RWPE2 (cell line): ENCODE results near the gene ZNF879.

Experiments
- ATAC-seq: fragments of 200-7000 bp; cut with Tn5 transposase; 3 replicates; pipeline ENCODE4 v1.9.1; 2021; ENCODE audit warnings: low read depth
- DNase-seq: peaks from one replicate; pipeline ENCODE4 v3.0.0-alpha.2; 2020; ENCODE audit warnings: low spot score
- H3K27ac ChIP-seq: fragments of 450-650 bp; 2 replicates; pipeline ENCODE4 v1.5.1; 2017; ENCODE audit warnings: mild to moderate bottlenecking; ENCODE audit not compliant: poor library complexity, severe bottlenecking
- H3K27me3 ChIP-seq: fragments of 250-450 bp; sonication (Bioruptor Pico); 2 replicates; pipeline ENCODE4 v1.5.1; 2021; ENCODE audit warnings: mild to moderate bottlenecking, moderate library complexity; ENCODE audit not compliant: insufficient read depth, poor library complexity, severe bottlenecking
- H3K36me3 ChIP-seq: fragments of 250-450 bp; sonication (Bioruptor Pico); 2 replicates; pipeline ENCODE4 v1.5.1; 2020; ENCODE audit warnings: low read depth, mild to moderate bottlenecking, moderate library complexity
- H3K4me1 ChIP-seq: fragments of 250-450 bp; sonication (Bioruptor Pico); 2 replicates; pipeline ENCODE4 v1.5.1; 2021; ENCODE audit warnings: mild to moderate bottlenecking, moderate library complexity; ENCODE audit not compliant: insufficient read depth, poor library complexity, severe bottlenecking
- H3K4me3 ChIP-seq: fragments of 250-450 bp; sonication (Bioruptor Pico); 2 replicates; pipeline ENCODE4 v1.5.1; 2021; ENCODE audit warnings: mild to moderate bottlenecking, moderate library complexity; ENCODE audit not compliant: severe bottlenecking
- H3K9me3 ChIP-seq: fragments of 250-450 bp; sonication (Bioruptor Pico); 2 replicates; pipeline ENCODE4 v1.5.1; 2021; ENCODE audit warnings: mild to moderate bottlenecking, moderate library complexity; ENCODE audit not compliant: severe bottlenecking
- CTCF ChIP-seq: fragments of 450-650 bp; IDR thresholded peaks from one replicate; pipeline ENCODE4 v1.5.1; 2017; ENCODE audit warnings: mild to moderate bottlenecking, moderate library complexity; ENCODE audit not compliant: poor library complexity, severe bottlenecking

The ZNF879 gene

GRCh38 chr5:179080724-179081123 lies 57.1 kb downstream of the ZNF879 start:
- H3K4me1 ChIP-seq = no peaks in the 10 kb centered on the region
- H3K9me3 ChIP-seq = peaks cover 76% of the 10 kb centered on the region
- no peak for TF ChIP-seq CTCF
- no peak for ATAC-seq
- H3K27me3 ChIP-seq = no peaks in the 10 kb centered on the region
- DNase-seq = no peak
- H3K4me3 ChIP-seq = no peak overlapping the region
- H3K27ac ChIP-seq = no peak overlapping the region
- H3K36me3 ChIP-seq = peaks cover 41% of the 10 kb centered on the region
